Measurements from ENCODE around the gene SENP1.

DNA sequence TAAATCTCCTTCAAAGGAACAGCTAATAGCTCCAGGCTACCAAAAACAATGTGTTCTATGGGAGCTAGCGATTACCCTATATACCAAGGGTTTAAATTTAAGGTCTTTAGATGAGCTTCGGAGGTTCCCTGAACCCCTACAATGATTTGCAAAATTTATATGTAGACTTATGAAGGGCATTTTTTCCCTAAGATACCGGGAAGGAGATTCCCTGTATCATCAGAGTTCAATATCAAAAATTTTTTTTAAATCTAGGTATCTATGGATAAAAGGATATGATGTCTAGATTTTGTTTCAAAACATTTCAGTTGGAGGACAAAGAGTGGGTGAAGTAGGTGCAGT lies 83.7 kb downstream of the SENP1 start:
- no peak for TF ChIP-seq CTCF (conservative IDR thresholded peaks at IDR 0.05)
- no peak for TF ChIP-seq EZH2 (IDR thresholded peaks at IDR 0.05; ENCODE audit: low read depth)
